ENCODE measurements around the gene TRPV4.

DNA sequence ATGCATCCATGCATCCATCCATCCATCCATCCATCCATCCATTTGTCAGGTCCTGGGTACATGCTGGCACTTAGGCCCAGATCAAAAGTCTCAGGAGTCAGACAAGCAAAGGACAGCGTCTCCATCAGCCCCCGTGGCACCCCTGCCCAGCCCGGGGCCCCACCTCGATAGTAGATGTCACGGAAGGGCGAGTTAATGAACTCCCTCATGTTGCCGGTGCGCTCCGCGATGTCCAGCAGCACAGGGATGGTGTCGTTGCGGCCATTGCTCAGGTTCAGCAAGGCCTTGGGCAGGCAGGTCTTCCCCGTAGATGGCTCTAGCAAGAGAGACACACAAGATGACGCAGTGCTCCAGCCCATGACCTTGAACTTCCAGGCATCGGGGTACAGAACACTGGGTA, 30.4 kb downstream of the TRPV4 start:
- TF ChIP-seq, protein P1, sequence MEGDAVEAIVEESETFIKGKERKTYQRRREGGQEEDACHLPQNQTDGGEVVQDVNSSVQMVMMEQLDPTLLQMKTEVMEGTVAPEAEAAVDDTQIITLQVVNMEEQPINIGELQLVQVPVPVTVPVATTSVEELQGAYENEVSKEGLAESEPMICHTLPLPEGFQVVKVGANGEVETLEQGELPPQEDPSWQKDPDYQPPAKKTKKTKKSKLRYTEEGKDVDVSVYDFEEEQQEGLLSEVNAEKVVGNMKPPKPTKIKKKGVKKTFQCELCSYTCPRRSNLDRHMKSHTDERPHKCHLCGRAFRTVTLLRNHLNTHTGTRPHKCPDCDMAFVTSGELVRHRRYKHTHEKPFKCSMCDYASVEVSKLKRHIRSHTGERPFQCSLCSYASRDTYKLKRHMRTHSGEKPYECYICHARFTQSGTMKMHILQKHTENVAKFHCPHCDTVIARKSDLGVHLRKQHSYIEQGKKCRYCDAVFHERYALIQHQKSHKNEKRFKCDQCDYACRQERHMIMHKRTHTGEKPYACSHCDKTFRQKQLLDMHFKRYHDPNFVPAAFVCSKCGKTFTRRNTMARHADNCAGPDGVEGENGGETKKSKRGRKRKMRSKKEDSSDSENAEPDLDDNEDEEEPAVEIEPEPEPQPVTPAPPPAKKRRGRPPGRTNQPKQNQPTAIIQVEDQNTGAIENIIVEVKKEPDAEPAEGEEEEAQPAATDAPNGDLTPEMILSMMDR (IDR thresholded peaks at IDR 0.05), result no peak
- TF ChIP-seq POLR2A (IDR thresholded peaks at IDR 0.05), result no peak
